Naive thymus-derived CD8-positive, alpha-beta T cell (primary cell): ENCODE measurements around the gene POTED. TPM values are rescaled to one million over a fixed set of nuclear protein-coding genes. Genes with fewer than 3 reads are reported as not detected.
"Not testable (repeated sequence)": the region's sequence is repeated elsewhere in the genome, so short reads cannot be mapped to it uniquely, and the experiment has no call there.

Experiments used
- ATAC-seq, 2 donors: fragments of 150-1000 bp; cut with Tn5 transposase in 1 of 2; sonication (Bioruptor Pico), chemical (Tn5 transposase) in 1 of 2; 1 replicate in 1 of 2; 2 replicates in 1 of 2; pipeline ENCODE4 v1.10.0; 2021; ENCODE audit warnings: mild to moderate bottlenecking in 2 of 2, moderate library complexity in 2 of 2
- POLR2A ChIA-PET: fragments of 350-600 bp; sonication (Branson Sonifier 250); formaldehyde crosslinking; loops from one replicate; lab custom pipeline; 2021; ENCODE audit warnings: antibody characterized with exemption; lab: Charles Lee
- DNase-seq, 10 donors: peaks; one replicate each; pipeline versions ENCODE4 v3.0.0 to v3.0.0-alpha.2; 2020 to 2022
- H3K27ac Mint-ChIP-seq, 10 donors: one replicate each; pipeline ENCODE4 v1.8.0; 2020 to 2022; ENCODE audit warnings: mild to moderate bottlenecking in 10 of 10, mixed read lengths in 10 of 10, moderate library complexity in 4 of 10, inconsistent platforms in 1 of 10
- H3K27me3 Mint-ChIP-seq, 5 donors: one replicate each; pipeline ENCODE4 v1.8.0; 2021 to 2022; ENCODE audit warnings: mixed read lengths in 5 of 5
- H3K36me3 Mint-ChIP-seq, 3 donors: one replicate each; pipeline ENCODE4 v1.8.0; 2020 to 2022; ENCODE audit warnings: mixed read lengths in 3 of 3, mild to moderate bottlenecking in 2 of 3, inconsistent platforms in 1 of 3
- H3K4me1 Mint-ChIP-seq, 4 donors: one replicate each; pipeline ENCODE4 v1.8.0; 2021 to 2022; ENCODE audit warnings: mixed read lengths in 4 of 4
- H3K4me3 Mint-ChIP-seq, 10 donors: one replicate each; pipeline ENCODE4 v1.8.0; 2020 to 2022; ENCODE audit warnings: mild to moderate bottlenecking in 10 of 10, mixed read lengths in 10 of 10, moderate library complexity in 6 of 10, inconsistent platforms in 1 of 10
- H3K9me3 Mint-ChIP-seq, 9 donors: one replicate each; pipeline ENCODE4 v1.8.0; 2020 to 2022; ENCODE audit warnings: mixed read lengths in 9 of 9, mild to moderate bottlenecking in 3 of 9, inconsistent platforms in 1 of 9, moderate library complexity in 1 of 9
- microRNA-seq: library from miRNA; unstranded; fragments of <30 nt; microRNA quantifications from one replicate; pipeline ENCODE4 v1.2.0, GENCODE V29; 2022; ENCODE audit warnings: borderline microRNAs expressed
- polyA plus RNA-seq, 3 donors: library from polyadenylated mRNA; unstranded; fragments of 300-500 nt; fragmentation: Illumina TruSeq; gene quantifications; one replicate each; pipeline ENCODE4 v1.2.3, GENCODE V29; 2021
- total RNA-seq, 8 experiments: library from RNA in 2 of 8; stranded (reverse) in 2 of 8; gene quantifications; one replicate each; pipeline ENCODE4 v1.2.3 and lab custom pipeline; 2021 to 2026

POTED gene
- total RNA-seq (not detected), polyA plus RNA-seq (not detected), total RNA-seq (lab: John Stamatoyannopoulos, UW) (0 reads per million in 6 experiments)

DNA sequence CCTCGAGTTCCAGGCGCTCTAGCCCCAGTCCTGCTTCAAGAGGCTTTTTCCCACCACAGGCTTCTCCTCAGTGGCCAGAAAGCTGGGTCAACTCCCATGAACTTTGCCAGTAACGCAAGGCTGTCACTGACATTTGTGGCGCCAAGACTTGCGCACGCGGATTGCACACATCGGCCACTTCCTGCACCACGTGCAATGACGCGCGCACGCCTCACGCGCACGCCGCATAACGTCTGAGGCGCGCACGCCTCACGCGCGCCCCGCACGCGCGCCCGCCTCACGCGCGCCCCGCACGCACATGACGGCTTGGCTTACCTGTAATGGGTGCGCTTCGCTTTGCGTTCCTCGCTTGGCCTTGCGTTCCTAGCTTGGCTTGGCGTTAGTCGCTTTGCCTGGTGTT lies at the start of gene POTED:
POTED (plus strand) TSS at position 301 of the 400 bp plus-strand sequence. CDS start 452 bp downstream, outside the sequence.
- DNase-seq, H3K4me3 Mint-ChIP-seq, H3K27me3 Mint-ChIP-seq, H3K27ac Mint-ChIP-seq, POLR2A ChIA-PET, H3K36me3 Mint-ChIP-seq, ATAC-seq, H3K9me3 Mint-ChIP-seq, H3K4me1 Mint-ChIP-seq: not testable (repeated sequence)

GRCh38 chr21:13650101-13650500 lies 40.5 kb downstream of the POTED start:
- H3K4me1 Mint-ChIP-seq, H3K27me3 Mint-ChIP-seq, H3K4me3 Mint-ChIP-seq, DNase-seq, POLR2A ChIA-PET, H3K27ac Mint-ChIP-seq, H3K36me3 Mint-ChIP-seq, ATAC-seq, H3K9me3 Mint-ChIP-seq: not testable (repeated sequence)

GRCh38 chr21:13651746-13652145 lies 42.2 kb downstream of the POTED start:
- H3K27me3 Mint-ChIP-seq, H3K4me1 Mint-ChIP-seq, H3K27ac Mint-ChIP-seq, H3K36me3 Mint-ChIP-seq, H3K9me3 Mint-ChIP-seq, POLR2A ChIA-PET, H3K4me3 Mint-ChIP-seq, DNase-seq, ATAC-seq: not testable (repeated sequence)

Small RNA genes within 50 kb of the gene (microRNA-seq; reads per million reads assigned to microRNA genes)
- gene MIR3118-1 = not detected
